DOHH2 (cell line): ENCODE results near the gene FGB.

Source experiments
- H3F3A ChIP-seq: fragments of 200-600 bp; sonication (generic), shearing (Covaris generic); 2 replicates; pipeline ENCODE4 v1.6.0; 2016; ENCODE audit warnings: antibody characterized with exemption, mild to moderate bottlenecking; ENCODE audit not compliant: control insufficient read depth, insufficient read depth
- H3K27ac ChIP-seq: fragments of 200-600 bp; sonication (generic); 2 replicates; pipeline ENCODE4 v1.5.1; 2014; ENCODE audit warnings: low read depth, mild to moderate bottlenecking, low read length, moderate library complexity
- H3K27me3 ChIP-seq: fragments of 200-600 bp; sonication (generic); 2 replicates; pipeline ENCODE4 v1.6.1; 2014; ENCODE audit warnings: mild to moderate bottlenecking, low read length, mixed read lengths; ENCODE audit not compliant: control insufficient read depth
- H3K36me3 ChIP-seq: fragments of 200-600 bp; sonication (generic); 2 replicates; pipeline ENCODE4 v1.6.1; 2014; ENCODE audit warnings: mild to moderate bottlenecking, low read length, moderate library complexity, mixed read lengths; ENCODE audit not compliant: control insufficient read depth
- H3K4me1 ChIP-seq: fragments of 200-600 bp; sonication (generic); 2 replicates; pipeline ENCODE4 v1.6.1; 2014; ENCODE audit warnings: mild to moderate bottlenecking, low read length, mixed read lengths; ENCODE audit not compliant: control insufficient read depth
- H3K4me2 ChIP-seq: fragments of 200-600 bp; sonication (generic); 2 replicates; pipeline ENCODE4 v1.6.0; 2014; ENCODE audit warnings: mild to moderate bottlenecking, low read length, moderate library complexity
- H3K4me3 ChIP-seq: fragments of 200-600 bp; sonication (generic); 2 replicates; pipeline ENCODE4 v1.5.1; 2014; ENCODE audit warnings: mild to moderate bottlenecking, low read length, mixed read lengths
- H3K79me2 ChIP-seq: fragments of 200-600 bp; sonication (generic); 2 replicates; pipeline ENCODE4 v1.6.1; 2014; ENCODE audit warnings: mild to moderate bottlenecking, low read length, mixed read lengths; ENCODE audit not compliant: control insufficient read depth
- H3K9me2 ChIP-seq: fragments of 200-600 bp; sonication (generic); replicated peaks from 2 replicates; pipeline ENCODE4 v1.6.1; 2014; ENCODE audit warnings: mild to moderate bottlenecking, low read length, mixed read lengths; ENCODE audit not compliant: control insufficient read depth
- H3K9me3 ChIP-seq: fragments of 200-600 bp; sonication (generic); 2 replicates; pipeline ENCODE4 v1.6.1; 2014; ENCODE audit warnings: antibody characterized with exemption, low read length, mixed read lengths; ENCODE audit not compliant: control insufficient read depth, insufficient read depth
- H4K20me1 ChIP-seq: fragments of 200-600 bp; sonication (generic); 2 replicates; pipeline ENCODE4 v1.6.0; 2014; ENCODE audit warnings: low read depth, mild to moderate bottlenecking, antibody characterized with exemption, low read length, moderate library complexity; ENCODE audit not compliant: control insufficient read depth, insufficient read depth
- EZH2phosphoT487 ChIP-seq: fragments of 200-600 bp; sonication (generic); IDR thresholded peaks from 2 replicates; pipeline ENCODE4 v1.6.1; 2017; ENCODE audit warnings: borderline replicate concordance, mild to moderate bottlenecking, antibody characterized with exemption, low read length, moderate library complexity, mixed read lengths
- TF ChIP-seq, protein P1 (sequence below): fragments of 200-600 bp; sonication (generic); IDR thresholded peaks from one replicate; pipeline ENCODE4 v1.5.1; 2014; ENCODE audit warnings: antibody characterized with exemption, mild to moderate bottlenecking, low read depth, low read length; ENCODE audit not compliant: poor library complexity, severe bottlenecking

The FGB gene

DNA sequence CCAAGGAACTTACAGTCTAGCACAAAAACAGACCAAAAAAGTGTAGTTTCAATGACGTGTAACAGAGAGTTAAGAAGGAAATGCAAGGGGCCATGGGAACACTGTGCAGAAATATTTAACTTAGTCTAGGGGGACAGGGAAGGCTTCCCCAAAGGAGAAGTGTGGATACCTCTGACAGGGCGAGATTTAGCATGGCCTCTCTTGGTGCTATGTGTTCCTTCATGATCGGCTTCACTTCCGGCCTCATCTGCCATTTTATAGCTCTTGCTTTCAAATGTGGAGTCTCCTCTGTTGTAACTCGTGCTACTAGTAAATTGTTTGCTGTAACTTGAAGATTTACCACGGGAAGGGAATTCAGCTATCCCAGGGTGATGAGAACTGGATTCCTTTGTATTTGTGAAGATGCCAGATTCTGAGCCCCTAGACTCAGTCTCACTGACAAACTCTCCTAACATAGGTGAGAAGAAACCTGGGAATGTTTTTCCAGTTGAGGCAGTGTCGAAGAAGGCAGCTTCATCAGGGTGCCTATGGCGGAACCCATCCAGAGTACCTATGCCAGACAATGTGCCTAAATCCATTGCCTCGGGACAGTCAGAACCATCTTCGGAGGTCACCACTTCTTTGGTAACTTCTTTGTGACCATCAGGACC, 22.7 kb downstream of the FGB start:
- Histone ChIP-seq H3F3A (no peaks in the 10 kb centered on the region), H3K4me1 (no peaks in the 10 kb centered on the region), H3K4me2 (no peak overlapping the region), H3K9me3 (no peaks in the 10 kb centered on the region), H3K36me3 (no peaks in the 10 kb centered on the region), H4K20me1 (no peaks in the 10 kb centered on the region), H3K27me3 (no peaks in the 10 kb centered on the region), H3K4me3 (no peak overlapping the region), H3K27ac (no peak overlapping the region), H3K79me2 (no peaks in the 10 kb centered on the region), H3K9me2 (no peaks in the 10 kb centered on the region)
- TF ChIP-seq, protein P1, sequence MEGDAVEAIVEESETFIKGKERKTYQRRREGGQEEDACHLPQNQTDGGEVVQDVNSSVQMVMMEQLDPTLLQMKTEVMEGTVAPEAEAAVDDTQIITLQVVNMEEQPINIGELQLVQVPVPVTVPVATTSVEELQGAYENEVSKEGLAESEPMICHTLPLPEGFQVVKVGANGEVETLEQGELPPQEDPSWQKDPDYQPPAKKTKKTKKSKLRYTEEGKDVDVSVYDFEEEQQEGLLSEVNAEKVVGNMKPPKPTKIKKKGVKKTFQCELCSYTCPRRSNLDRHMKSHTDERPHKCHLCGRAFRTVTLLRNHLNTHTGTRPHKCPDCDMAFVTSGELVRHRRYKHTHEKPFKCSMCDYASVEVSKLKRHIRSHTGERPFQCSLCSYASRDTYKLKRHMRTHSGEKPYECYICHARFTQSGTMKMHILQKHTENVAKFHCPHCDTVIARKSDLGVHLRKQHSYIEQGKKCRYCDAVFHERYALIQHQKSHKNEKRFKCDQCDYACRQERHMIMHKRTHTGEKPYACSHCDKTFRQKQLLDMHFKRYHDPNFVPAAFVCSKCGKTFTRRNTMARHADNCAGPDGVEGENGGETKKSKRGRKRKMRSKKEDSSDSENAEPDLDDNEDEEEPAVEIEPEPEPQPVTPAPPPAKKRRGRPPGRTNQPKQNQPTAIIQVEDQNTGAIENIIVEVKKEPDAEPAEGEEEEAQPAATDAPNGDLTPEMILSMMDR, result no peak

DNA sequence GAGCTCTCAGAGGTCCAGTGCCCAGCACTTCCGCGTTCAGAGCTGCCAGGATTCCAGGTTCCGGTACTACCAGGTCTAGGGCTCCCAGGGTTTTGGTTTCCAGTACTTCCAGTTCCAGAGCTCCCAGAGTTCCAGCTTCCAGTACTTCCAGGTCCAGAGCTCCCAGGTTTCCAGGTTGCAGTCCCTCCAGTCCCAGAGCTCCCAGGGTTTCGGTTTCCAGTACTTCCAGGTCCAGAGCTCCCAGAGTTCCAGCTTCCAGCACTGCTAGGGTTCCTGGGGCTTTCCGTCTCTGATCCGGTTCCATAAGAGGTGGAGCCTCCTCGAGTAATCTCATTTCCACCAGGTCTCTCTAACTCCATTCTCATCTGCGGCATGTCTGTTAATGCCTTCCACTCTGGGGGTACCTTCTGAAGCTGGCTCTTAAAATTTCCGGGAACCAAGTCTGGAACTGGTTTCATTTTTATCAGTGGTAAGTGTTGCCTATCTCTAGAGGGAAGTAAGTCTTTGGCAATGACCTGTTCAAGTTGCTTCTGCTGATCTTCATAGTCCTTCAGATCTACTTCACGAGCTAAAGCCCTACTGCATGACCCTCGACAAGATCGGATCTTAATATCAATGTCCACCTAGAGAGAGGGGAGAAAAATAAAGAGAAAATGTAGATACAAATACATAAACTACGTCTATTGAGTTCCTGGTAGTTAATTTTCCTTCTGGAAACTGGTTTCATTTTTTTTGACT, 23.7 kb downstream of the FGB start:
- H3K36me3 ChIP-seq, result no peaks in the 10 kb centered on the region
- TF ChIP-seq EZH2phosphoT487, result no peak
- TF ChIP-seq, protein P1, result no peak
- no peaks in the 10 kb centered on the region for H3F3A ChIP-seq
- no peak overlapping the region for H3K4me2 ChIP-seq
- no peaks in the 10 kb centered on the region for H3K27me3 ChIP-seq
- H3K79me2 ChIP-seq, result no peaks in the 10 kb centered on the region
- H3K27ac ChIP-seq, result no peak overlapping the region
- no peaks in the 10 kb centered on the region for H4K20me1 ChIP-seq
- no peak overlapping the region for H3K4me3 ChIP-seq
- H3K9me3 ChIP-seq, result no peaks in the 10 kb centered on the region
- H3K9me2 ChIP-seq, result no peaks in the 10 kb centered on the region
- H3K4me1 ChIP-seq, result no peaks in the 10 kb centered on the region

DNA sequence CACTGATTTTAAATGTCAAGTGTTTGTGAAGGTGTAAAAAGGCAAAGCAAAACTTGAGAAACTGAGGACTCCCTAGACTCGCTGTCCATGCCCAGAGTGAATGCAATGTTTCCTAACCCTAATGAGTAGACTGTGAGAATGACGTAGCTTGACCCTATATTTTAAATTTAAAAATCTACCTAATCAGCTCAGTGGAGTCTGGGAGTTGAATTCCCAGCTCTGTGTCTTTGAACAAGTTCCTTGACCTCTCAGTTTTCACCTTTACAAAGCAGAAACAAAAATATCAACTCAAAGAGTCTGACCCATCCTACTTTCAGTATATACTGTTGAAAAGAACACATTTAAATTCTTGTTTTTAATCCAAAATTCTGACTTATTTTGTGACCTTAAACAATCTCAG, 25.4 kb downstream of the FGB start:
- Histone ChIP-seq H3K27ac (no peak overlapping the region), H3K9me3 (no peaks in the 10 kb centered on the region), H3K4me1 (no peaks in the 10 kb centered on the region), H4K20me1 (no peaks in the 10 kb centered on the region), H3K4me3 (no peak overlapping the region), H3K36me3 (no peaks in the 10 kb centered on the region), H3K79me2 (no peaks in the 10 kb centered on the region), H3K27me3 (no peaks in the 10 kb centered on the region), H3K4me2 (no peak overlapping the region), H3K9me2 (no peaks in the 10 kb centered on the region), H3F3A (no peaks in the 10 kb centered on the region)
- no peak for TF ChIP-seq EZH2phosphoT487
- TF ChIP-seq, protein P1, result no peak
